ENCODE measurements around the gene FASN. TPM values are rescaled to one million over a fixed set of nuclear protein-coding genes. Genes with fewer than 3 reads are reported as not detected.

The FASN gene
- total and polyA plus RNA-seq, 2 donors (not counting 1 experiment from before 2014, with no cell fraction given) = 36.8 to 242 TPM

- no peak overlapping the region for H3K9ac ChIP-seq (ENCODE audit: insufficient read depth, low read length)
Measured at GRCh38 chr17:82129095-82129494, 31.1 kb upstream of the FASN start.

GRCh38 chr17:82128287-82128686, 30.3 kb upstream of the FASN start:
- no peak overlapping the region for H3K9ac ChIP-seq (ENCODE audit: insufficient read depth, low read length)
- no peaks in the 10 kb centered on the region for H3K9me3 ChIP-seq (ENCODE audit: control insufficient read depth, insufficient read depth, low read depth, low read length)
- no peak for DNase-seq (ENCODE audit: low read depth in 2 of 2)
- no peak overlapping the region for H3K27ac ChIP-seq (ENCODE audit: insufficient read depth, low read length)
- no peak overlapping the region for H3K4me3 ChIP-seq (replicated peaks in 1 of 4; ENCODE audit: control extremely low read depth in 1 of 4, insufficient read depth in 1 of 4, low read depth in 3 of 4, low read length in 4 of 4)
- TF ChIP-seq, protein P1, sequence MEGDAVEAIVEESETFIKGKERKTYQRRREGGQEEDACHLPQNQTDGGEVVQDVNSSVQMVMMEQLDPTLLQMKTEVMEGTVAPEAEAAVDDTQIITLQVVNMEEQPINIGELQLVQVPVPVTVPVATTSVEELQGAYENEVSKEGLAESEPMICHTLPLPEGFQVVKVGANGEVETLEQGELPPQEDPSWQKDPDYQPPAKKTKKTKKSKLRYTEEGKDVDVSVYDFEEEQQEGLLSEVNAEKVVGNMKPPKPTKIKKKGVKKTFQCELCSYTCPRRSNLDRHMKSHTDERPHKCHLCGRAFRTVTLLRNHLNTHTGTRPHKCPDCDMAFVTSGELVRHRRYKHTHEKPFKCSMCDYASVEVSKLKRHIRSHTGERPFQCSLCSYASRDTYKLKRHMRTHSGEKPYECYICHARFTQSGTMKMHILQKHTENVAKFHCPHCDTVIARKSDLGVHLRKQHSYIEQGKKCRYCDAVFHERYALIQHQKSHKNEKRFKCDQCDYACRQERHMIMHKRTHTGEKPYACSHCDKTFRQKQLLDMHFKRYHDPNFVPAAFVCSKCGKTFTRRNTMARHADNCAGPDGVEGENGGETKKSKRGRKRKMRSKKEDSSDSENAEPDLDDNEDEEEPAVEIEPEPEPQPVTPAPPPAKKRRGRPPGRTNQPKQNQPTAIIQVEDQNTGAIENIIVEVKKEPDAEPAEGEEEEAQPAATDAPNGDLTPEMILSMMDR (conservative IDR thresholded peaks at IDR 0.05 in 1 of 2, IDR thresholded peaks at IDR 0.05 in 1 of 2; ENCODE audit: low read depth in 1 of 2, low read length in 2 of 2) = no peak
- no peak for TF ChIP-seq EZH2 (IDR thresholded peaks at IDR 0.05; ENCODE audit: low read length, missing control alignments)
- H4K20me1 ChIP-seq (ENCODE audit: control insufficient read depth, extremely low read depth, insufficient read depth, low read length) = no peaks in the 10 kb centered on the region
- no peaks in the 10 kb centered on the region for H3K79me2 ChIP-seq (ENCODE audit: control insufficient read depth, insufficient read depth, low read length)
- H3K4me1 ChIP-seq (ENCODE audit: control insufficient read depth, extremely low read depth, insufficient read depth, low read length) = no peaks in the 10 kb centered on the region
- H3K4me2 ChIP-seq (ENCODE audit: extremely low read depth, insufficient read depth, low read length) = no peak overlapping the region
- H3K27me3 ChIP-seq (ENCODE audit: control insufficient read depth, insufficient read depth, low read length) = no peaks in the 10 kb centered on the region
- no peak overlapping the region for H2AFZ ChIP-seq (ENCODE audit: low read length)
- no peaks in the 10 kb centered on the region for H3K36me3 ChIP-seq (ENCODE audit: control insufficient read depth, insufficient read depth, low read length)

More at GRCh38 chr17:82129095-82129494, 31.1 kb upstream of the FASN start:
- Histone ChIP-seq H3K4me1 (ENCODE audit: control insufficient read depth, extremely low read depth, insufficient read depth, low read length) (peaks cover 3% of the 10 kb centered on the region), H3K4me3 (replicated peaks in 1 of 4; ENCODE audit: control extremely low read depth in 1 of 4, insufficient read depth in 1 of 4, low read depth in 3 of 4, low read length in 4 of 4) (no peak overlapping the region), H3K36me3 (ENCODE audit: control insufficient read depth, insufficient read depth, low read length) (no peaks in the 10 kb centered on the region), H3K27ac (ENCODE audit: insufficient read depth, low read length) (no peak overlapping the region), H3K4me2 (ENCODE audit: extremely low read depth, insufficient read depth, low read length) (no peak overlapping the region), H2AFZ (ENCODE audit: low read length) (no peak overlapping the region), H3K79me2 (ENCODE audit: control insufficient read depth, insufficient read depth, low read length) (no peaks in the 10 kb centered on the region), H3K9me3 (ENCODE audit: control insufficient read depth, insufficient read depth, low read depth, low read length) (no peaks in the 10 kb centered on the region), H3K27me3 (ENCODE audit: control insufficient read depth, insufficient read depth, low read length) (no peaks in the 10 kb centered on the region), H4K20me1 (ENCODE audit: control insufficient read depth, extremely low read depth, insufficient read depth, low read length) (no peaks in the 10 kb centered on the region)
- TF ChIP-seq, protein P1 (conservative IDR thresholded peaks at IDR 0.05 in 1 of 2, IDR thresholded peaks at IDR 0.05 in 1 of 2; ENCODE audit: low read depth in 1 of 2, low read length in 2 of 2) = peak in 1 of 2 donors; percentile 18
- TF ChIP-seq EZH2 (IDR thresholded peaks at IDR 0.05; ENCODE audit: low read length, missing control alignments) = no peak
- no peak for DNase-seq (ENCODE audit: low read depth in 2 of 2)

DNA sequence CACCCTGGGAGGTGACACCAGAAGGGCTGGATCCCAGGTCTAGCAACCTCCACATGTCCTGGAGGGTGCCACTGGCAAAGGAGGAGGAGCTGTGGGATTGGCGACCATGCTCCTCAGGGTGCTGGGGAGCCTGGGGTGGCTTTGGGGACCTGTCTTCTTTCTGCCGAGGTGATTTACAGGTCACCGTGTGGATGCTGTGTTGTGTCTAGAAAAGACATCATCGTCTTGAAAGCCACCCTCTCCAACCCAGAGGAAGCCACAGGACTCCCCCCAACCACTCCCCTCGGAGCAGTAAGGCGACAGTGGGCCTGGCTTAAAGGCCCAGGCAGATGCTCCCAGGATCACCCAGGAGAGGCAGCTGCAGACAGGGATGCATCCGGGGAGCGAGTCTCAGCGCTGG, 29.7 kb upstream of the FASN start:
- Histone ChIP-seq H3K27me3 (ENCODE audit: control insufficient read depth, insufficient read depth, low read length) (no peaks in the 10 kb centered on the region), H3K27ac (ENCODE audit: insufficient read depth, low read length) (no peak overlapping the region), H3K36me3 (ENCODE audit: control insufficient read depth, insufficient read depth, low read length) (no peaks in the 10 kb centered on the region), H3K79me2 (ENCODE audit: control insufficient read depth, insufficient read depth, low read length) (no peaks in the 10 kb centered on the region), H3K4me2 (ENCODE audit: extremely low read depth, insufficient read depth, low read length) (no peak overlapping the region), H4K20me1 (ENCODE audit: control insufficient read depth, extremely low read depth, insufficient read depth, low read length) (no peaks in the 10 kb centered on the region), H3K4me1 (ENCODE audit: control insufficient read depth, extremely low read depth, insufficient read depth, low read length) (no peaks in the 10 kb centered on the region), H3K4me3 (replicated peaks in 1 of 4; ENCODE audit: control extremely low read depth in 1 of 4, insufficient read depth in 1 of 4, low read depth in 3 of 4, low read length in 4 of 4) (no peak overlapping the region), H3K9ac (ENCODE audit: insufficient read depth, low read length) (no peak overlapping the region), H2AFZ (ENCODE audit: low read length) (no peak overlapping the region), H3K9me3 (ENCODE audit: control insufficient read depth, insufficient read depth, low read depth, low read length) (no peaks in the 10 kb centered on the region)
- no peak for DNase-seq (ENCODE audit: low read depth in 2 of 2)
- TF ChIP-seq EZH2 (IDR thresholded peaks at IDR 0.05; ENCODE audit: low read length, missing control alignments) = no peak
- TF ChIP-seq, protein P1 (conservative IDR thresholded peaks at IDR 0.05 in 1 of 2, IDR thresholded peaks at IDR 0.05 in 1 of 2; ENCODE audit: low read depth in 1 of 2, low read length in 2 of 2) = no peak
